Fibroblast of lung (primary cell): ENCODE results near the gene BBS9. TPM values are rescaled to one million over a fixed set of nuclear protein-coding genes. Genes with fewer than 3 reads are reported as not detected.
A peak's percentile ranks its signal among the peaks of the same experiment; 100 is the strongest.

Source experiments
- DNase-seq, 2 donors: peaks; one replicate each; pipeline versions ENCODE4 v3.0.0 to v3.0.0-alpha.2; 2010; ENCODE audit warnings: low read depth in 2 of 2
- H2AFZ ChIP-seq: 2 replicates; pipeline ENCODE4 v1.5.1; 2012; ENCODE audit warnings: low read length, control low read depth, inconsistent platforms
- H3K27ac ChIP-seq: 2 replicates; pipeline ENCODE4 v1.5.1; 2011; ENCODE audit warnings: low read length, control low read depth; ENCODE audit not compliant: insufficient read depth
- H3K27me3 ChIP-seq: 2 replicates; pipeline ENCODE4 v1.5.1; 2011; ENCODE audit warnings: mild to moderate bottlenecking, low read length; ENCODE audit not compliant: control insufficient read depth, insufficient read depth
- H3K36me3 ChIP-seq: 2 replicates; pipeline ENCODE4 v1.5.1; 2011; ENCODE audit warnings: low read length; ENCODE audit not compliant: control insufficient read depth, insufficient read depth
- H3K4me1 ChIP-seq: 2 replicates; pipeline ENCODE4 v1.5.1; 2011; ENCODE audit warnings: low read length; ENCODE audit not compliant: control insufficient read depth, insufficient read depth; ENCODE audit errors: extremely low read depth
- H3K4me2 ChIP-seq: 2 replicates; pipeline ENCODE4 v1.5.1; 2011; ENCODE audit warnings: low read length, control low read depth; ENCODE audit not compliant: insufficient read depth; ENCODE audit errors: extremely low read depth
- H3K4me3 ChIP-seq, 4 experiments: fragments of 200-600 bp in 1 of 4; sonication (generic) in 1 of 4; replicated peaks in 1 of 4; 2 replicates each; pipeline ENCODE4 v1.5.1; 2011 to 2016; ENCODE audit warnings: low read length in 4 of 4, low read depth in 3 of 4, mild to moderate bottlenecking in 3 of 4, control low read depth in 2 of 4, inconsistent platforms in 1 of 4, mixed read lengths in 1 of 4; ENCODE audit not compliant: insufficient read depth in 1 of 4; ENCODE audit errors: control extremely low read depth in 1 of 4
- H3K79me2 ChIP-seq: 2 replicates; pipeline ENCODE4 v1.5.1; 2012; ENCODE audit warnings: mild to moderate bottlenecking, low read length, inconsistent platforms; ENCODE audit not compliant: control insufficient read depth, insufficient read depth
- H3K9ac ChIP-seq: 2 replicates; pipeline ENCODE4 v1.5.1; 2011; ENCODE audit warnings: mild to moderate bottlenecking, low read length, control low read depth; ENCODE audit not compliant: insufficient read depth
- H3K9me3 ChIP-seq: 2 replicates; pipeline ENCODE4 v1.5.1; 2012; ENCODE audit warnings: low read depth, low read length; ENCODE audit not compliant: control insufficient read depth, insufficient read depth
- H4K20me1 ChIP-seq: 2 replicates; pipeline ENCODE4 v1.5.1; 2011; ENCODE audit warnings: low read length; ENCODE audit not compliant: control insufficient read depth, insufficient read depth; ENCODE audit errors: extremely low read depth
- EZH2 ChIP-seq: IDR thresholded peaks from 2 replicates; pipeline ENCODE4 v1.5.1; 2012; ENCODE audit warnings: low read length, control low read depth, mild to moderate bottlenecking; ENCODE audit errors: missing control alignments
- polyA plus RNA-seq, 2 donors: library from polyadenylated mRNA; depleted of rRNA in 1 of 2; stranded (reverse) in 1 of 2; unstranded in 1 of 2; fragments of >200 nt; gene quantifications; 2 replicates each; pipeline ENCODE4 v1.2.1, GENCODE V29; 2011 to 2012; ENCODE audit warnings: missing spikeins in 1 of 2
- total RNA-seq: library from RNA; depleted of rRNA; stranded (reverse); fragments of >200 nt; gene quantifications from 2 replicates; pipeline ENCODE4 v1.2.1, GENCODE V29; 2014
- TF ChIP-seq, protein P1 (sequence below), 2 donors: IDR thresholded peaks in 1 of 2; conservative IDR thresholded peaks in 1 of 2; 1 replicate in 1 of 2; 2 replicates in 1 of 2; pipeline ENCODE4 v1.5.1; 2011 to 2012; ENCODE audit warnings: low read length in 2 of 2, control low read depth in 1 of 2, inconsistent platforms in 1 of 2, low read depth in 1 of 2, mild to moderate bottlenecking in 1 of 2

Gene BBS9
- total and polyA plus RNA-seq, 2 donors (not counting 1 experiment from before 2014, with no cell fraction given), result 19.1 to 26.9 TPM

DNA sequence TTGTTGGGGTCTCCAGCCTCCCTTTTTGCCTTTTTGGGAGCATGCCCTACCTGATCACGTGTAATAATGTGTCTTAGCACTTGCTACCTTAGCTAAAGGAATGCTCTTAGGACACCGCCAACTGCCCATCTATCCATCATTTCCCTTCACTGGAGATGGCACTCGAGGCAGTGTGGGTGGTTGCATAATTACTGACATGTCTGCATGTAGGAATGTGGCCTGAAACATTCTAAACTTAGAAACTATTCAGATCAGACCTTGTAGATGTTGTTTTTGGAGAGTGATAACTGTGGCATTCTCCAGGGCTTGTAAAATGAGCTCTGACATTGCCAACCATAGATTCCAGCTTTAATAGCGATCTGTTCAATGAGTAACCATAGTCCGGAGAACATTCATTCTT, 365.8 kb downstream of the BBS9 start:
- no peaks in the 10 kb centered on the region for H3K27me3 ChIP-seq
- no peak overlapping the region for H3K4me2 ChIP-seq

GRCh38 chr7:33497051-33497450, 367.7 kb downstream of the BBS9 start:
- Histone ChIP-seq H3K9me3 (no peaks in the 10 kb centered on the region), H3K79me2 (no peaks in the 10 kb centered on the region), H3K4me2 (no peak overlapping the region), H3K36me3 (no peaks in the 10 kb centered on the region), H3K27me3 (no peaks in the 10 kb centered on the region), H2AFZ (no peak overlapping the region), H4K20me1 (no peaks in the 10 kb centered on the region), H3K4me1 (no peaks in the 10 kb centered on the region), H3K4me3 (no peak overlapping the region), H3K9ac (no peak overlapping the region), H3K27ac (no peak overlapping the region)
- DNase-seq, result no peak
- TF ChIP-seq, protein P1, sequence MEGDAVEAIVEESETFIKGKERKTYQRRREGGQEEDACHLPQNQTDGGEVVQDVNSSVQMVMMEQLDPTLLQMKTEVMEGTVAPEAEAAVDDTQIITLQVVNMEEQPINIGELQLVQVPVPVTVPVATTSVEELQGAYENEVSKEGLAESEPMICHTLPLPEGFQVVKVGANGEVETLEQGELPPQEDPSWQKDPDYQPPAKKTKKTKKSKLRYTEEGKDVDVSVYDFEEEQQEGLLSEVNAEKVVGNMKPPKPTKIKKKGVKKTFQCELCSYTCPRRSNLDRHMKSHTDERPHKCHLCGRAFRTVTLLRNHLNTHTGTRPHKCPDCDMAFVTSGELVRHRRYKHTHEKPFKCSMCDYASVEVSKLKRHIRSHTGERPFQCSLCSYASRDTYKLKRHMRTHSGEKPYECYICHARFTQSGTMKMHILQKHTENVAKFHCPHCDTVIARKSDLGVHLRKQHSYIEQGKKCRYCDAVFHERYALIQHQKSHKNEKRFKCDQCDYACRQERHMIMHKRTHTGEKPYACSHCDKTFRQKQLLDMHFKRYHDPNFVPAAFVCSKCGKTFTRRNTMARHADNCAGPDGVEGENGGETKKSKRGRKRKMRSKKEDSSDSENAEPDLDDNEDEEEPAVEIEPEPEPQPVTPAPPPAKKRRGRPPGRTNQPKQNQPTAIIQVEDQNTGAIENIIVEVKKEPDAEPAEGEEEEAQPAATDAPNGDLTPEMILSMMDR (conservative IDR thresholded peaks at IDR 0.05 in 1 of 2, IDR thresholded peaks at IDR 0.05 in 1 of 2; ENCODE audit: low read depth in 1 of 2, low read length in 2 of 2), result no peak
- TF ChIP-seq EZH2, result no peak

More for the DNA sequence above, 365.8 kb downstream of the BBS9 start:
- Histone ChIP-seq H3K4me3 (no peak overlapping the region), H3K9ac (no peak overlapping the region), H4K20me1 (no peaks in the 10 kb centered on the region), H2AFZ (no peak overlapping the region), H3K9me3 (no peaks in the 10 kb centered on the region), H3K79me2 (no peaks in the 10 kb centered on the region), H3K36me3 (no peaks in the 10 kb centered on the region), H3K4me1 (no peaks in the 10 kb centered on the region), H3K27ac (no peak overlapping the region)
- DNase-seq, result peak in 1 of 2 donors; percentile 86
- TF ChIP-seq EZH2, result no peak
- TF ChIP-seq, protein P1 (conservative IDR thresholded peaks at IDR 0.05 in 1 of 2, IDR thresholded peaks at IDR 0.05 in 1 of 2; ENCODE audit: low read depth in 1 of 2, low read length in 2 of 2), result no peak

DNA sequence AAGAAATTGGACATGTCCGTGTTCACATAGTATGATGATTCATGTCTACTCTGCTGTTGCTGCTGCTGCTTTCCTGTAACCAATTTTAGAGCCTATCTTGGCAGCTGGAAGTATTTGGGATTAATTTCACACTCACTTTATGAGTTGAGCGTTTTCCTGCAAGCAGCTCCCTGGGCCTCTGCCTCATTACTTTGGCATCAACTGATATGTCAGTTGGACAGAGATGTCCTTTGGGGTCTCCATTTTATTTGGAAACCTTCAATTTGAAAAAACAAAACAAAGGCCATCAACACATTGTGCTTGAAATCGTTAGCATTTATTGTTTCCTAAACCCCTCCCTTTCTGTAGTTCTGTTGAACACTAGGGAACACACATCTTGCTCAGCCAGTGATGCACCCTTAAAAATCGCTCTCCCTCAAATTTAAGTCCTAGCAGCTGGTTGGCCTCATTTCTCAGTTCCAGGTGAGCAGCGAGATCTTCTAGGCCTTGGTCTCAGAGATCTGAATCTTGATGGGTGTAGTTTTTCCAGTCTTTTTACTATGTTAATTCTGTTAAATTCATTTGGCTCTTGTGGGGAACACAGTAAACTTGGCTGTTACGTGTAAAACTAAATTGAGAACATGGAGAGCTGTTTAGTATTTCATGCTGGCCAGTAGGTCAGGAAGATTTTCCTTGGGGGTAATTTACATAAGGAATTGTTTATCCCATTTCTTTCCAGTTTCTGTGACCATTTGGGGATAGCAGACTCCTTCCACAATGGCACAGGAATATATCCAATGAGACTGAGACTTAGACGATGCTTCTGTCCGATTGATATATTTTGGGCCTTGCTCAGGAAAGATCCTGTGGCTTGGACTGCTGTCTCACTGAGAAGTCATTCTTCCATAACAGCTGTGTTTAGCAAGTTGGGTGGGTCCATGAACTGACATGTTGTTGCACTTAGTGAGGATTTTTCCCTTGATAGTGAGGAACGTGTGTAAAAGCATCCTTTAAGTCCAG, 371.6 kb downstream of the BBS9 start:
- TF ChIP-seq, protein P1 (conservative IDR thresholded peaks at IDR 0.05 in 1 of 2, IDR thresholded peaks at IDR 0.05 in 1 of 2; ENCODE audit: low read depth in 1 of 2, low read length in 2 of 2), result no peak
- TF ChIP-seq EZH2, result no peak
- Histone ChIP-seq H2AFZ (no peak overlapping the region), H3K4me3 (no peak overlapping the region), H3K9ac (no peak overlapping the region), H3K4me1 (no peaks in the 10 kb centered on the region), H4K20me1 (no peaks in the 10 kb centered on the region), H3K36me3 (no peaks in the 10 kb centered on the region), H3K4me2 (no peak overlapping the region), H3K79me2 (no peaks in the 10 kb centered on the region), H3K27me3 (no peaks in the 10 kb centered on the region), H3K27ac (no peak overlapping the region), H3K9me3 (no peaks in the 10 kb centered on the region)
- DNase-seq, result no peak
